ENCODE data around the gene DAB2IP. TPM values are rescaled to one million over a fixed set of nuclear protein-coding genes. Genes with fewer than 3 reads are reported as not detected.

The DAB2IP gene
- total RNA-seq, 1 donor from 2014 or later = 0.75 TPM

DNA sequence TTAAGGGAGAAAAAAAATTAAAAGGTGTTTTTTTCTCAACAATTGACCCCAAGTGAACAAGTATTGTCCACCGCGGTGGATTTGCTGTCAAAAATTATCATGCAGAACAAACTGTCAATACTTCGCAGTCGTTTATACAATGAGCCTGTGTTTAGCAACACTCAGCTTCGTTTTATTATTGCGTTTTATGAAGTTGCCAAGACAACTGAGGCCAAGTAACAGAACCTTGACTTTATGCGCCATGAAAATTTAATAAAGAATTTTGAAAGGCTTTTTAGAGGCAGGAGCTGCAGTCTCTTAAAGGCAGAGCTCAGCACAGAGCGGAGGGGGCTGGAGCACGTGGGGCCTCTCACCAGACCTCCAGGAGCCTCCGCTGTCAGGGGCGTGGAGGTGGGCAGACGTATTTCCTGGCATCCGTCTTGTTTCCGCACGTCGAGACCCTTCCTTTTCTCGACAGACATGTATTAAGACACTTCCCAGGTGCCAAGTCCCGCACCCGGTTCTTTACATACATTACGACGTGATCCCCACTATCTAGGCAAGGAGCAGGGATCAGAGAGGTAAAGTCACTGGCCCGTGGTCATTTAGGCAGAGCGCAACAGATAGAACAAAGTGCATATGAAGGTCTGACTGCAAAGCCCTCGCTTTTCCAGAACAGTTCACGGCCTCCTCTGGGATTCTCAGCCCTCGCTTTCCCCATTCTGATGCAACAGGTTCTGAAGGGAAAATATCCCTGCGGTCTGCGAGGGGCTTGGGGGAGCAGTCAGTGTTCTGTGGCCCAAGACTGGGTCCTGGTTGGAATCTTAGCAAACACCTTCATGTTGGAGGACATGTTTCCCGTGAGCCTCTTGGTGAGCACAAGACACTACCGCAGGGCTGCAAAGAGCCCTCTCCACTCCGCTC is 164.4 kb downstream of the DAB2IP start:
- POLR2A ChIA-PET = no interaction called here

DNA sequence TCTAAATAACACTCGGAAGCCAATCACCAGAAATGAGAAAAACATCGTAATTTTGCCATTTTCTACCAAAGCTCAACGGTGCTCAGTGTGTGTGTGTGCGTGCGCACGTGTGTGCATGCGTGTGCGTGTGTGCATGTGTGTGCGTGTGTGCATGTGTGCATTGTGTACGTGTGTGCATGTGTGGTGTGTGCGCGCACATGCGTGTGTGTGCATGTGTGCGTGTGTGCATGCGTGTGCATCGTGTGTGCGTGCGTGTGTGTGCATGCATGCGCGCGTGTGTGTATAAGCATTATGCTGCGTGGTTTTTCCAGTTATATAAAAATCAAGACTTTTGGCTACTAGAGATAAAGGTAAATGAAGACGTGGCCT is 165.0 kb downstream of the DAB2IP start:
- TF ChIP-seq, protein P1, sequence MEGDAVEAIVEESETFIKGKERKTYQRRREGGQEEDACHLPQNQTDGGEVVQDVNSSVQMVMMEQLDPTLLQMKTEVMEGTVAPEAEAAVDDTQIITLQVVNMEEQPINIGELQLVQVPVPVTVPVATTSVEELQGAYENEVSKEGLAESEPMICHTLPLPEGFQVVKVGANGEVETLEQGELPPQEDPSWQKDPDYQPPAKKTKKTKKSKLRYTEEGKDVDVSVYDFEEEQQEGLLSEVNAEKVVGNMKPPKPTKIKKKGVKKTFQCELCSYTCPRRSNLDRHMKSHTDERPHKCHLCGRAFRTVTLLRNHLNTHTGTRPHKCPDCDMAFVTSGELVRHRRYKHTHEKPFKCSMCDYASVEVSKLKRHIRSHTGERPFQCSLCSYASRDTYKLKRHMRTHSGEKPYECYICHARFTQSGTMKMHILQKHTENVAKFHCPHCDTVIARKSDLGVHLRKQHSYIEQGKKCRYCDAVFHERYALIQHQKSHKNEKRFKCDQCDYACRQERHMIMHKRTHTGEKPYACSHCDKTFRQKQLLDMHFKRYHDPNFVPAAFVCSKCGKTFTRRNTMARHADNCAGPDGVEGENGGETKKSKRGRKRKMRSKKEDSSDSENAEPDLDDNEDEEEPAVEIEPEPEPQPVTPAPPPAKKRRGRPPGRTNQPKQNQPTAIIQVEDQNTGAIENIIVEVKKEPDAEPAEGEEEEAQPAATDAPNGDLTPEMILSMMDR (IDR thresholded peaks at IDR 0.05) = no peak
- H3K27ac Mint-ChIP-seq = no peak overlapping the region
- intact Hi-C loops (cut with micrococcal nuclease) = no loop called here
- H3K4me1 Mint-ChIP-seq = peaks cover 5% of the 10 kb centered on the region
- peaks cover 7% of the 10 kb centered on the region for H3K27me3 Mint-ChIP-seq
- DNase-seq (no peak), ATAC-seq (ENCODE audit: low read depth) (no peak)
- H3K4me3 Mint-ChIP-seq = no peak overlapping the region
- no peaks in the 10 kb centered on the region for H3K36me3 Mint-ChIP-seq (ENCODE audit: low read depth)
- H3K9me3 Mint-ChIP-seq = no peaks in the 10 kb centered on the region
- CTCF ChIA-PET = no interaction called here
- POLR2A ChIA-PET = no interaction called here

More for the DNA sequence above, 164.4 kb downstream of the DAB2IP start:
- intact Hi-C loops (cut with micrococcal nuclease) = no loop called here
- Mint-ChIP-seq H3K4me1 (peaks cover 5% of the 10 kb centered on the region), H3K9me3 (no peaks in the 10 kb centered on the region), H3K36me3 (ENCODE audit: low read depth) (no peaks in the 10 kb centered on the region), H3K4me3 (no peak overlapping the region), H3K27me3 (peaks cover 4% of the 10 kb centered on the region), H3K27ac (no peak overlapping the region)
- TF ChIP-seq, protein P1 (IDR thresholded peaks at IDR 0.05) = no peak
- DNase-seq (no peak), ATAC-seq (ENCODE audit: low read depth) (no peak)
- CTCF ChIA-PET = no interaction called here

DNA sequence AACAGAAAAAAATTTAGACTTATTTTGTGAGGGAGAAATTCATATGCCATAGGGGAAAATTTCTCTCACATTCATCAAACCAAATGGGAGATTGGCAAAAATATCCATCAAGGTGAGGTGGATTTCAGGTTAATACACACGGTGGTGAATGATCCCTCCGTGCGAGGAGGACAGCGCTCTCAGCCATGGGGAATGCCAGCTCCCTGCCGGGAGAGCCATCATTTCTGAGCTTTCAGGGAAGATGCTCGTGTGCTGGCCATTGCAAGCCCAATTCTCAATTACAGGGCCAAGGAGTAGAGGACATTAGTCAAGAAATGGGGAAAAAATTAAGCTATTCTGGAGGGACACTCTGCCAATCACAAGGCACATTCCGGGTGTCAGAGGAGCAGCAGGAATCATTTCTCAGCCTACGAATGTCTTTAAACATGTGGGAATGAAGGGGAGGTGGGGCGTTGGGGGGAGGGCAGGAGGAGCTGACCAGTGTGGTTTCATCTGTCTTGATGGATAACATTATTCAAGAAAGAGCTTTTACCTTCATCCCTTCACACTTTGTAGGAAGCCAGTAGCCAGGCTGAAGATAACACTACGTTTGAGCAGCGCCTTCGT is 165.5 kb downstream of the DAB2IP start:
- ATAC-seq (ENCODE audit: low read depth) (no peak), DNase-seq (no peak)
- Mint-ChIP-seq H3K4me3 (no peak overlapping the region), H3K9me3 (no peaks in the 10 kb centered on the region), H3K36me3 (ENCODE audit: low read depth) (no peaks in the 10 kb centered on the region), H3K4me1 (peaks cover 5% of the 10 kb centered on the region), H3K27ac (no peak overlapping the region), H3K27me3 (peaks cover 7% of the 10 kb centered on the region)
- TF ChIP-seq, protein P1 (IDR thresholded peaks at IDR 0.05) = no peak
- intact Hi-C loops (cut with micrococcal nuclease) = no loop called here
- CTCF ChIA-PET = no interaction called here
- POLR2A ChIA-PET = no interaction called here

DNA sequence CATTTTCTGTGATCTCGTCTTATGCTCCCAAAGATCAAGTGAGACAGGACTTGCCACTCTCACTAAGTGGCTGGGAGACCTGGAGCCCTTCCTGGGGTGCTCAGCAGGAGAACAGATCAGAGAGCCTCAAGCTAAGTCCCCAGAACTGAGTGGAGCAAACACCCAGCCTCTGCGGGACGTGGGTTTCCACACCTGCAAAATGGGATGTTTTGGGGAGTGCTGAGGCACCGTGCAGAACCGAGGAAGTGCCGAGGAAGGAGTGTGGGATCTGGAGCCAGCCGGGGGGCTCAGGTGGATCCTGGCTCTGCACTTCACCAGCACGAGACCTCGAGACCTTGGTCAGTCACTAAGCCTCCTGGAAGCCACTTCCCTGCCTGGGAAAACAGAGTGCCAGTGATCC is 166.0 kb downstream of the DAB2IP start:
- Mint-ChIP-seq H3K9me3 (no peaks in the 10 kb centered on the region), H3K36me3 (ENCODE audit: low read depth) (no peaks in the 10 kb centered on the region), H3K27ac (no peak overlapping the region), H3K4me3 (no peak overlapping the region), H3K27me3 (peaks cover 7% of the 10 kb centered on the region), H3K4me1 (peaks cover 10% of the 10 kb centered on the region)
- TF ChIP-seq, protein P1 (IDR thresholded peaks at IDR 0.05) = no peak
- POLR2A ChIA-PET = no interaction called here
- CTCF ChIA-PET = no interaction called here
- ATAC-seq (ENCODE audit: low read depth) (no peak), DNase-seq (no peak)
- intact Hi-C loops (cut with micrococcal nuclease) = no loop called here

DNA sequence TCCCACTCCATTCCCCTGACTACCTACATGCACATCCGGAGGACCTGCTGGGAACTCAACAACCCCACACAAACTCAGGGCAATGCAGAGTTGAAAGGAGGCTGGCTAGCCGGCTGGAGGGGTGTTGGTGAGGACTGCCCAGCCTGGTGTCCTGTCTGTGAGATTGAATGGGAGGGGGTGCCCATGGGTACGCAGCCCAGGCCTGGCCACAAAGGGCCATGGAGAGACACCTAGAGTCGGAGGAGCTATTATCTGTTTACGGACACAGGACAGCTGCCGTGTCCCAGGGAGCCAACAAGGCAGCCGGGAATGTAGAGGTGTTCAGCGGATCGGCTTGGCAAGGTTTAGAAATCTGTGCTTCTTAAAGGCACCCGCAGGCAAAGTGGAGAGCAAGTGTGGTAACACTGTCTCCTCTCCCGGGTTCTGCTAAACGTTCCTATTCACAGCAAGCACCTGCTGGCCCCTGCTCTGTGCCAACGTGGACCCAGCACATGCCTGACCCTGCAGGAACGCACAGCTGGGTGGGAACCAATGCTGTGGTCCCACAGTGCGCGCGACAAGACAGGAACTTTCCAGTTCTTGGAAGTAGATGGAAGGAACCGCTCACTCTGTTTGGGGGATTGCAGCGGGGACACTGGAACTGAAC is 166.7 kb downstream of the DAB2IP start:
- ATAC-seq (ENCODE audit: low read depth) (no peak), DNase-seq (no peak)
- no peaks in the 10 kb centered on the region for H3K9me3 Mint-ChIP-seq
- peaks cover 7% of the 10 kb centered on the region for H3K27me3 Mint-ChIP-seq
- TF ChIP-seq, protein P1 (IDR thresholded peaks at IDR 0.05) = no peak
- H3K27ac Mint-ChIP-seq = no peak overlapping the region
- peaks cover 10% of the 10 kb centered on the region for H3K4me1 Mint-ChIP-seq
- ChIA-PET CTCF (no interaction called here), POLR2A (no interaction called here)
- intact Hi-C loops (cut with micrococcal nuclease) = no loop called here
- no peaks in the 10 kb centered on the region for H3K36me3 Mint-ChIP-seq (ENCODE audit: low read depth)
- H3K4me3 Mint-ChIP-seq = no peak overlapping the region
